SW480 (cell line): Measurements from ENCODE around the gene DPH5.
"Not testable (repeated sequence)": the region's sequence is repeated elsewhere in the genome, so short reads cannot be mapped to it uniquely, and the experiment has no call there.

Source experiments
- DNase-seq: peaks from one replicate; pipeline ENCODE4 v3.0.0-alpha.2; 2016; ENCODE audit warnings: low spot score

DPH5 gene

GRCh38 chr1:100982793-100983192, 42.8 kb downstream of the DPH5 start:
- DNase-seq = no peak

GRCh38 chr1:100979631-100980030, 46.0 kb downstream of the DPH5 start:
- no peak for DNase-seq

- DNase-seq = no peak
These were observed 48.6 kb downstream of the DPH5 start for GRCh38 chr1:100976936-100977335.

GRCh38 chr1:100972185-100972584, 53.4 kb downstream of the DPH5 start:
- DNase-seq = no peak

GRCh38 chr1:100971021-100971420, 54.6 kb downstream of the DPH5 start:
- no peak for DNase-seq

- DNase-seq = no peak
These were observed 56.3 kb downstream of the DPH5 start for GRCh38 chr1:100969327-100969726.

- DNase-seq = no peak
These were observed 57.0 kb downstream of the DPH5 start for GRCh38 chr1:100968621-100969020.

- no peak for DNase-seq
These were observed 65.5 kb downstream of the DPH5 start for GRCh38 chr1:100960098-100960497.

GRCh38 chr1:100959502-100960060, 66.0 kb downstream of the DPH5 start:
- DNase-seq = no peak

- DNase-seq = no peak
These were observed 70.3 kb downstream of the DPH5 start for GRCh38 chr1:100955322-100955721.

GRCh38 chr1:100953960-100954730, 71.4 kb downstream of the DPH5 start:
- DNase-seq = no peak

GRCh38 chr1:100952970-100953369, 72.6 kb downstream of the DPH5 start:
- DNase-seq = not testable (repeated sequence)

- DNase-seq = no peak
These were observed 73.4 kb downstream of the DPH5 start for GRCh38 chr1:100952104-100952745.

GRCh38 chr1:100950781-100951180, 74.8 kb downstream of the DPH5 start:
- DNase-seq = no peak

GRCh38 chr1:100950337-100950736, 75.2 kb downstream of the DPH5 start:
- DNase-seq = no peak

GRCh38 chr1:100949515-100950158, 75.9 kb downstream of the DPH5 start:
- DNase-seq = peak; percentile 85

- not testable (repeated sequence) for DNase-seq
These were observed 76.7 kb downstream of the DPH5 start for GRCh38 chr1:100948721-100949405.

GRCh38 chr1:100947816-100948215, 77.8 kb downstream of the DPH5 start:
- not testable (repeated sequence) for DNase-seq

GRCh38 chr1:100946064-100946463, 79.5 kb downstream of the DPH5 start:
- DNase-seq = not testable (repeated sequence)

- DNase-seq = no peak
These were observed 82.1 kb downstream of the DPH5 start for GRCh38 chr1:100943533-100943932.

GRCh38 chr1:100942304-100943046, 83.1 kb downstream of the DPH5 start:
- no peak for DNase-seq
